SK-N-SH (cell line): ENCODE data around the gene SSBP2.

ENCODE experiments used
- CHD2 ChIP-seq: fragments of 150-350 bp; IDR thresholded peaks from 2 replicates; pipeline ENCODE4 v1.6.1; 2018; ENCODE audit warnings: low read length; ENCODE audit not compliant: partially characterized antibody
- EP300 ChIP-seq, 2 experiments: IDR thresholded peaks; 2 replicates each; pipeline versions ENCODE4 v1.4.0 to v1.6.1; 2012; ENCODE audit warnings: borderline replicate concordance in 1 of 2, low read depth in 1 of 2, low read length in 1 of 2
- MXI1 ChIP-seq: IDR thresholded peaks from 2 replicates; pipeline ENCODE4 v1.6.1; 2012; ENCODE audit warnings: mild to moderate bottlenecking, low read depth, low read length, improper control_type of control experiment
- RCOR1 ChIP-seq: fragments of 150-350 bp; IDR thresholded peaks from 2 replicates; pipeline ENCODE4 v1.6.1; 2017; ENCODE audit warnings: antibody characterized with exemption, low read length
- RXRA ChIP-seq: IDR thresholded peaks from 2 replicates; pipeline ENCODE4 v1.4.0; 2012; ENCODE audit warnings: low read depth, mild to moderate bottlenecking, borderline replicate concordance
- TCF12 ChIP-seq: IDR thresholded peaks from 2 replicates; pipeline ENCODE4 v1.4.0; 2012
- YY1 ChIP-seq: IDR thresholded peaks from 2 replicates; pipeline ENCODE4 v1.4.0; 2012; ENCODE audit warnings: low read depth, mild to moderate bottlenecking
- TF ChIP-seq, protein P1 (sequence below): fragments of 200-600 bp; sonication (generic); IDR thresholded peaks from 2 replicates; pipeline ENCODE4 v1.6.1; 2017; ENCODE audit warnings: antibody characterized with exemption, mild to moderate bottlenecking, moderate library complexity
- TF ChIP-seq, protein P2 (sequence below): IDR thresholded peaks from 2 replicates; pipeline ENCODE4 v1.4.0; 2012; ENCODE audit warnings: low read depth, borderline replicate concordance
- TF ChIP-seq, protein P3 (sequence below): IDR thresholded peaks from 2 replicates; pipeline ENCODE4 v1.4.0; 2012; ENCODE audit warnings: low read depth
- TF ChIP-seq, protein P4 (sequence below): fragments of 150-350 bp; IDR thresholded peaks from 2 replicates; pipeline ENCODE4 v1.6.1; 2016; ENCODE audit warnings: mild to moderate bottlenecking, low read depth, low read length
- TF ChIP-seq, protein P5 (sequence below): IDR thresholded peaks from 2 replicates; pipeline ENCODE4 v1.6.1; 2012; ENCODE audit warnings: mild to moderate bottlenecking, low read depth, low read length, moderate library complexity
- TF ChIP-seq, protein P6 (sequence below): IDR thresholded peaks from 2 replicates; pipeline ENCODE4 v1.4.0; 2012; ENCODE audit warnings: low read depth, borderline replicate concordance

DNA sequence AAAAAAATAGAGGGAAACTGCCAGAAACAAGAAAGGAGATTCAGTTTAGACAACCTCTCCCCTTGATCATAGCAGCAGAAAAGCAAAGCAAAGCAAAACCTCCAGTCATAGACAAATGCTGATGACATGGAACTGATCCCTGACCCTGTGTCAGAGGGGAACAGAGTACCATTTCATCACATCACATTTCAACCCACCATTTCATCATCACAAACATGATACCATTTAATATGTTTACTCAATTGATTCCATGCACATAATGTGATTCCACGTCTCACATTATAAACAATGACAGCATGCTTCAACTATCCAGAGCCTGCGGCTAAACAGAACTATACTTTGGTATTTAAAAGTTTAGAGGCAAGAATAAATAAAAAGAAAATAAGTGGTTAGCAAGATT lies 328.2 kb downstream of the SSBP2 start:
- TF ChIP-seq, protein P1, sequence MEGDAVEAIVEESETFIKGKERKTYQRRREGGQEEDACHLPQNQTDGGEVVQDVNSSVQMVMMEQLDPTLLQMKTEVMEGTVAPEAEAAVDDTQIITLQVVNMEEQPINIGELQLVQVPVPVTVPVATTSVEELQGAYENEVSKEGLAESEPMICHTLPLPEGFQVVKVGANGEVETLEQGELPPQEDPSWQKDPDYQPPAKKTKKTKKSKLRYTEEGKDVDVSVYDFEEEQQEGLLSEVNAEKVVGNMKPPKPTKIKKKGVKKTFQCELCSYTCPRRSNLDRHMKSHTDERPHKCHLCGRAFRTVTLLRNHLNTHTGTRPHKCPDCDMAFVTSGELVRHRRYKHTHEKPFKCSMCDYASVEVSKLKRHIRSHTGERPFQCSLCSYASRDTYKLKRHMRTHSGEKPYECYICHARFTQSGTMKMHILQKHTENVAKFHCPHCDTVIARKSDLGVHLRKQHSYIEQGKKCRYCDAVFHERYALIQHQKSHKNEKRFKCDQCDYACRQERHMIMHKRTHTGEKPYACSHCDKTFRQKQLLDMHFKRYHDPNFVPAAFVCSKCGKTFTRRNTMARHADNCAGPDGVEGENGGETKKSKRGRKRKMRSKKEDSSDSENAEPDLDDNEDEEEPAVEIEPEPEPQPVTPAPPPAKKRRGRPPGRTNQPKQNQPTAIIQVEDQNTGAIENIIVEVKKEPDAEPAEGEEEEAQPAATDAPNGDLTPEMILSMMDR, result no peak
- TF ChIP-seq, protein P2, sequence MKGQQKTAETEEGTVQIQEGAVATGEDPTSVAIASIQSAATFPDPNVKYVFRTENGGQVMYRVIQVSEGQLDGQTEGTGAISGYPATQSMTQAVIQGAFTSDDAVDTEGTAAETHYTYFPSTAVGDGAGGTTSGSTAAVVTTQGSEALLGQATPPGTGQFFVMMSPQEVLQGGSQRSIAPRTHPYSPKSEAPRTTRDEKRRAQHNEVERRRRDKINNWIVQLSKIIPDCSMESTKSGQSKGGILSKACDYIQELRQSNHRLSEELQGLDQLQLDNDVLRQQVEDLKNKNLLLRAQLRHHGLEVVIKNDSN, result no peak
- no peak for TF ChIP-seq MXI1
- TF ChIP-seq, protein P3, sequence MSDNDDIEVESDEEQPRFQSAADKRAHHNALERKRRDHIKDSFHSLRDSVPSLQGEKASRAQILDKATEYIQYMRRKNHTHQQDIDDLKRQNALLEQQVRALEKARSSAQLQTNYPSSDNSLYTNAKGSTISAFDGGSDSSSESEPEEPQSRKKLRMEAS, result no peak
- TF ChIP-seq, protein P4, sequence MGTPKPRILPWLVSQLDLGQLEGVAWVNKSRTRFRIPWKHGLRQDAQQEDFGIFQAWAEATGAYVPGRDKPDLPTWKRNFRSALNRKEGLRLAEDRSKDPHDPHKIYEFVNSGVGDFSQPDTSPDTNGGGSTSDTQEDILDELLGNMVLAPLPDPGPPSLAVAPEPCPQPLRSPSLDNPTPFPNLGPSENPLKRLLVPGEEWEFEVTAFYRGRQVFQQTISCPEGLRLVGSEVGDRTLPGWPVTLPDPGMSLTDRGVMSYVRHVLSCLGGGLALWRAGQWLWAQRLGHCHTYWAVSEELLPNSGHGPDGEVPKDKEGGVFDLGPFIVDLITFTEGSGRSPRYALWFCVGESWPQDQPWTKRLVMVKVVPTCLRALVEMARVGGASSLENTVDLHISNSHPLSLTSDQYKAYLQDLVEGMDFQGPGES, result no peak
- TF ChIP-seq RCOR1, result no peak
- no peak for TF ChIP-seq YY1
- no peak for TF ChIP-seq EP300 (IDR thresholded peaks at IDR 0.05; ENCODE audit: borderline replicate concordance in 1 of 2, low read depth in 1 of 2, low read length in 1 of 2)
- no peak for TF ChIP-seq RXRA
- no peak for TF ChIP-seq TCF12
- TF ChIP-seq, protein P5, sequence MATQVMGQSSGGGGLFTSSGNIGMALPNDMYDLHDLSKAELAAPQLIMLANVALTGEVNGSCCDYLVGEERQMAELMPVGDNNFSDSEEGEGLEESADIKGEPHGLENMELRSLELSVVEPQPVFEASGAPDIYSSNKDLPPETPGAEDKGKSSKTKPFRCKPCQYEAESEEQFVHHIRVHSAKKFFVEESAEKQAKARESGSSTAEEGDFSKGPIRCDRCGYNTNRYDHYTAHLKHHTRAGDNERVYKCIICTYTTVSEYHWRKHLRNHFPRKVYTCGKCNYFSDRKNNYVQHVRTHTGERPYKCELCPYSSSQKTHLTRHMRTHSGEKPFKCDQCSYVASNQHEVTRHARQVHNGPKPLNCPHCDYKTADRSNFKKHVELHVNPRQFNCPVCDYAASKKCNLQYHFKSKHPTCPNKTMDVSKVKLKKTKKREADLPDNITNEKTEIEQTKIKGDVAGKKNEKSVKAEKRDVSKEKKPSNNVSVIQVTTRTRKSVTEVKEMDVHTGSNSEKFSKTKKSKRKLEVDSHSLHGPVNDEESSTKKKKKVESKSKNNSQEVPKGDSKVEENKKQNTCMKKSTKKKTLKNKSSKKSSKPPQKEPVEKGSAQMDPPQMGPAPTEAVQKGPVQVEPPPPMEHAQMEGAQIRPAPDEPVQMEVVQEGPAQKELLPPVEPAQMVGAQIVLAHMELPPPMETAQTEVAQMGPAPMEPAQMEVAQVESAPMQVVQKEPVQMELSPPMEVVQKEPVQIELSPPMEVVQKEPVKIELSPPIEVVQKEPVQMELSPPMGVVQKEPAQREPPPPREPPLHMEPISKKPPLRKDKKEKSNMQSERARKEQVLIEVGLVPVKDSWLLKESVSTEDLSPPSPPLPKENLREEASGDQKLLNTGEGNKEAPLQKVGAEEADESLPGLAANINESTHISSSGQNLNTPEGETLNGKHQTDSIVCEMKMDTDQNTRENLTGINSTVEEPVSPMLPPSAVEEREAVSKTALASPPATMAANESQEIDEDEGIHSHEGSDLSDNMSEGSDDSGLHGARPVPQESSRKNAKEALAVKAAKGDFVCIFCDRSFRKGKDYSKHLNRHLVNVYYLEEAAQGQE, result no peak
- TF ChIP-seq, protein P6, sequence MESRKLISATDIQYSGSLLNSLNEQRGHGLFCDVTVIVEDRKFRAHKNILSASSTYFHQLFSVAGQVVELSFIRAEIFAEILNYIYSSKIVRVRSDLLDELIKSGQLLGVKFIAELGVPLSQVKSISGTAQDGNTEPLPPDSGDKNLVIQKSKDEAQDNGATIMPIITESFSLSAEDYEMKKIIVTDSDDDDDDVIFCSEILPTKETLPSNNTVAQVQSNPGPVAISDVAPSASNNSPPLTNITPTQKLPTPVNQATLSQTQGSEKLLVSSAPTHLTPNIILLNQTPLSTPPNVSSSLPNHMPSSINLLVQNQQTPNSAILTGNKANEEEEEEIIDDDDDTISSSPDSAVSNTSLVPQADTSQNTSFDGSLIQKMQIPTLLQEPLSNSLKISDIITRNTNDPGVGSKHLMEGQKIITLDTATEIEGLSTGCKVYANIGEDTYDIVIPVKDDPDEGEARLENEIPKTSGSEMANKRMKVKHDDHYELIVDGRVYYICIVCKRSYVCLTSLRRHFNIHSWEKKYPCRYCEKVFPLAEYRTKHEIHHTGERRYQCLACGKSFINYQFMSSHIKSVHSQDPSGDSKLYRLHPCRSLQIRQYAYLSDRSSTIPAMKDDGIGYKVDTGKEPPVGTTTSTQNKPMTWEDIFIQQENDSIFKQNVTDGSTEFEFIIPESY, result no peak
- TF ChIP-seq CHD2, result no peak
